Activated CD8-positive, alpha-beta memory T cell treated with anti-CD3 and anti-CD28 coated beads, Interleukin-2, amount 50 U/mL, for 4 hours (primary cell): ENCODE data around the gene KERA.

Source experiments
- DNase-seq: peaks from one replicate; pipeline ENCODE4 v3.0.0-alpha.2; 2020

Gene KERA

DNA sequence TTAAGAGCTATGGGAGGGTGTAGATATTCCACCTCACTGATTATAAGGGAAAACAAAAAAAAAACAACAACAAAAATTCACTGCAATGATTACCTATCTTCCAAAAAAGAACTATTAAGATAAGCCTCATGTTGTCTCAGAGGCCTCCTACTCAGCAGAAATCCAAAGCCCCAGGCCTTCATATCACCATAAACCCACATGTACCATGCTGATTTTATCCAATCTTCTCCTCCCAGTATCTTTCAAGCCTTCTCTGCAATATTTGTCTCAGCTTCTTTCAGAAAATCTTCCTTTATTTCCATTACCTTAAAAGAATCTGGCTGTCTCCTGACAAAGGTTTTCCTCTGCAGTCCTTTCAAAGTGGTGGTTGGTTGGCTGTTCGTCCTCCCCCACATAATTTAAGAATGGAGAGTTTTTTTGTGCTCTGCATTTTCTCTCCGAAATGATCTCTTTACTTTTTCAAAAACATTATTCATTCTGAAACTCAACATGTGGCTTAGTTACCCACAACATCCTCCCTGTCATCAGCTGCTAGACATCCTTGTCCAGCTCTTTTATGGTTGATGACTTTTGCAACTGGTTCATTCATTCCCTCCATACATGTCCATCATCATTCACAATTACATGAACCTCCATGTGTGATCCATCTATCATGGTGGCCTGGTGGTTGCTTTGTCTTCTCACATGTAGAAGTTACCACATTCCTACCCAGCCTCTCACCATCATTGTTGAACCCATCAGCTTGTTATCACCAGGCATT, 50.1 kb downstream of the KERA start:
- no peak for DNase-seq

DNA sequence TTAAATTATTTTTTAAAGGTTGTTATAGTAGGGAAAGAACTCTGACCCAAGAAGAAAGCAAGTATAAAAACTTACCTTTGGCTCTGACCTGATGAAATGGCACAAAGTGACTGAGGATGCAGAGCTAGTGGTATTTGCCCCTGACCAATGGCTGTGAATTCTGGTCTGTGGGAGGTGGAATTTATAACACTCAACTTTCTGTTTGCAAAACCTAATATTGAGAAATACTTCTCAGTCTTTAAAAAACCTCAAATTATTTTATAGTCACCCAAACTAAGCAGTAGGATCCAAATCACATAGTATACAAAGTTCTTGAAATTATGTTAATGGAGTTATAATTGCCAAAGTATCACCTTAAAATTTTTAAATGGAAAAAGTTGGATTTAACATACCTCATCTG, 53.0 kb downstream of the KERA start, which contains the start of gene EPYC:
EPYC (minus strand) TSS at position 101 of the 400 bp plus-strand sequence. CDS start 2,407 bp downstream, outside the sequence.
- DNase-seq, result no peak

DNA sequence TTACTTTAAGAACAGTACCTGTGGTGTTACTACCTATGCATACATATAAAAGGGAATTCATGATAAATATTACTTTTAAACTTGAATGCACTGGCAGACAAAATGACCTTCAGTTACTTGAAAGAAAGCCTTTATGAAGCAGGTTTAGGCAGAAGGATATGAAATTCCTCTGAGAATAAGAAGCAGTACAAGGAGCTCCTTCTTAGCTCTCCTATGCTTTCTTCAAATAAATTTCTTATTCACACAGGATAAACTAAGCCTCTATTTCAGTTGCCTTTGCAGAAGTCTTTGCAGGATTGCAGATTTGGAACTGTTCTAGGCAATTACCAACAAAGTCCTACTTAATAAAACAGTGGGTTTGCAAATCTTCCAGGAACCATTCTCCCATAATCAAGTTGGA, 54.1 kb downstream of the KERA start:
- no peak for DNase-seq

DNA sequence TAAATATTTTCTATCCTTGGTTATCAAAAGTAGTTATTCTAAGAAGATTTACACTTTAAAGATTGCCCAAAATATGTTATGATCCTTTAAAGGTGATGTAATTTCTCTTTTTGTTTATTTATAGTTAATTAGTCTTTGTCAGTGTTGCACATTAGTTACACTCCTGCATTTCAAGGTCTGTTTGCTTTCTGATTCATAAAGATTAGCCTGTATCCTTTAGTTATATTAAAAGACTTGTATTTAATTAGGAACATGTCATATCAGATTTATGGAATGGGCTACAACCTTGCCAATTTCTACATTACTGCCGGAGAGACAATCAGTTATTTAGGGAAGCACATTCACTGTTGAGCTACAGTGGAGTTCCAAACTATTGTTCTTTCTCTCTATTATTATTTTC, 56.5 kb downstream of the KERA start:
- DNase-seq, result no peak
